ENCODE data around the gene LZTS2.

DNA sequence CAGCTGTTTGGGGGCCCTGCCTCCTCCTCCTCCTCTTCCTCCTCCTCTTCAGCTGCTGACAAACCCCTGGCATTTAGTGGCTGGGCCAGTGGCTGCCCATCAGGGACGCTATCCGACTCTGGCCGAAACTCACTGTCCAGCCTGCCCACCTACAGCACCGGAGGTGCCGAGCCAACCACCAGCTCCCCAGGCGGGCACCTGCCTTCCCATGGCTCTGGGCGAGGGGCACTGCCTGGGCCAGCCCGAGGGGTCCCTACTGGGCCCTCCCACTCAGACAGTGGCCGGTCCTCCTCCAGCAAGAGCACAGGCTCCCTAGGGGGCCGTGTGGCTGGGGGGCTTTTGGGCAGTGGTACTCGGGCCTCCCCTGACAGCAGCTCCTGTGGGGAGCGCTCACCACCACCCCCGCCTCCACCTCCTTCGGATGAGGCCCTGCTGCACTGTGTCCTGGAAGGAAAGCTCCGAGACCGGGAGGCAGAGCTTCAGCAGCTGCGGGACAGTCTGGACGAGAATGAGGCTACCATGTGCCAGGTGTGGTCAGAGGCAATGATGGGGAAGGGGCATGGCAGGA, 4.1 kb downstream of the LZTS2 start:
- TF ChIP-seq, protein P1, sequence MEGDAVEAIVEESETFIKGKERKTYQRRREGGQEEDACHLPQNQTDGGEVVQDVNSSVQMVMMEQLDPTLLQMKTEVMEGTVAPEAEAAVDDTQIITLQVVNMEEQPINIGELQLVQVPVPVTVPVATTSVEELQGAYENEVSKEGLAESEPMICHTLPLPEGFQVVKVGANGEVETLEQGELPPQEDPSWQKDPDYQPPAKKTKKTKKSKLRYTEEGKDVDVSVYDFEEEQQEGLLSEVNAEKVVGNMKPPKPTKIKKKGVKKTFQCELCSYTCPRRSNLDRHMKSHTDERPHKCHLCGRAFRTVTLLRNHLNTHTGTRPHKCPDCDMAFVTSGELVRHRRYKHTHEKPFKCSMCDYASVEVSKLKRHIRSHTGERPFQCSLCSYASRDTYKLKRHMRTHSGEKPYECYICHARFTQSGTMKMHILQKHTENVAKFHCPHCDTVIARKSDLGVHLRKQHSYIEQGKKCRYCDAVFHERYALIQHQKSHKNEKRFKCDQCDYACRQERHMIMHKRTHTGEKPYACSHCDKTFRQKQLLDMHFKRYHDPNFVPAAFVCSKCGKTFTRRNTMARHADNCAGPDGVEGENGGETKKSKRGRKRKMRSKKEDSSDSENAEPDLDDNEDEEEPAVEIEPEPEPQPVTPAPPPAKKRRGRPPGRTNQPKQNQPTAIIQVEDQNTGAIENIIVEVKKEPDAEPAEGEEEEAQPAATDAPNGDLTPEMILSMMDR (IDR thresholded peaks at IDR 0.05; ENCODE audit: poor library complexity) = no peak
- TF ChIP-seq EZH2 (IDR thresholded peaks at IDR 0.05; ENCODE audit: borderline replicate concordance) = no peak

Measured in hepatocyte (in vitro differentiated cells).